Activated CD8-positive, alpha-beta memory T cell treated with anti-CD3 and anti-CD28 coated beads, Interleukin-2, amount 50 U/mL, for 1 hour (primary cell): ENCODE results near the gene GOLGA3.
"Not testable (repeated sequence)": the region's sequence is repeated elsewhere in the genome, so short reads cannot be mapped to it uniquely, and the experiment has no call there.

Experiments used
- DNase-seq: peaks from one replicate; pipeline ENCODE4 v3.0.0-alpha.2; 2020; ENCODE audit errors: extremely low read depth

Gene GOLGA3

GRCh38 chr12:132812631-132813305, 15.9 kb downstream of the GOLGA3 start:
- DNase-seq = no peak

GRCh38 chr12:132809391-132809790, 19.3 kb downstream of the GOLGA3 start:
- DNase-seq = not testable (repeated sequence)

- DNase-seq = no peak
Observed at GRCh38 chr12:132807295-132808092, 21.2 kb downstream of the GOLGA3 start.

- DNase-seq = no peak
Observed at GRCh38 chr12:132806857-132807256, 21.8 kb downstream of the GOLGA3 start.

- DNase-seq = no peak
Observed at GRCh38 chr12:132804426-132804861, 24.2 kb downstream of the GOLGA3 start.

- DNase-seq = no peak
Observed at GRCh38 chr12:132803888-132804287, 24.8 kb downstream of the GOLGA3 start.

GRCh38 chr12:132803125-132803524, 25.5 kb downstream of the GOLGA3 start:
- no peak for DNase-seq

GRCh38 chr12:132801741-132802140, 26.9 kb downstream of the GOLGA3 start:
- DNase-seq = no peak

GRCh38 chr12:132798836-132799235, 29.8 kb downstream of the GOLGA3 start:
- DNase-seq = no peak

GRCh38 chr12:132797820-132798570, 30.7 kb downstream of the GOLGA3 start:
- no peak for DNase-seq

GRCh38 chr12:132795847-132796246, 32.8 kb downstream of the GOLGA3 start:
- no peak for DNase-seq

- not testable (repeated sequence) for DNase-seq
Observed at GRCh38 chr12:132791940-132792339, 36.7 kb downstream of the GOLGA3 start.

GRCh38 chr12:132789099-132789471, 39.6 kb downstream of the GOLGA3 start:
- DNase-seq = no peak

GRCh38 chr12:132788375-132789098, 40.1 kb downstream of the GOLGA3 start:
- no peak for DNase-seq

- DNase-seq = no peak
Observed at GRCh38 chr12:132787877-132788276, 40.8 kb downstream of the GOLGA3 start.

- DNase-seq = no peak
Observed at GRCh38 chr12:132786192-132786591, 42.5 kb downstream of the GOLGA3 start.

- DNase-seq = no peak
Observed at GRCh38 chr12:132784580-132784979, 44.1 kb downstream of the GOLGA3 start.

GRCh38 chr12:132783917-132784531, 44.6 kb downstream of the GOLGA3 start:
- DNase-seq = no peak

- DNase-seq = no peak
Observed at GRCh38 chr12:132781938-132782337, 46.7 kb downstream of the GOLGA3 start.

GRCh38 chr12:132779781-132780353, 48.8 kb downstream of the GOLGA3 start:
- no peak for DNase-seq

- no peak for DNase-seq
Observed at GRCh38 chr12:132777614-132778013, 51.1 kb downstream of the GOLGA3 start.
